Smooth muscle cell (in vitro differentiated cells): Measurements from ENCODE around the gene LRRC39. TPM values are rescaled to one million over a fixed set of nuclear protein-coding genes. Genes with fewer than 3 reads are reported as not detected.

ENCODE experiments used
- DNase-seq: peaks from one replicate; lab custom pipeline; 2025; ENCODE audit not compliant: unreplicated experiment; lab: John Stamatoyannopoulos, UW
- H2AFZ ChIP-seq: fragments of 200-600 bp; sonication (generic); 2 replicates; pipeline ENCODE4 v1.6.0; 2016; ENCODE audit warnings: antibody characterized with exemption, low read depth, mild to moderate bottlenecking
- H3F3A ChIP-seq: fragments of 200-600 bp; sonication (generic); 2 replicates; pipeline ENCODE4 v1.6.0; 2017; ENCODE audit warnings: antibody characterized with exemption, low read depth
- H3K27ac ChIP-seq: fragments of 200-600 bp; sonication (generic); 2 replicates; pipeline ENCODE4 v1.5.1; 2016; ENCODE audit warnings: low read depth, mild to moderate bottlenecking
- H3K27me3 ChIP-seq: fragments of 200-600 bp; sonication (generic); 2 replicates; pipeline ENCODE4 v1.6.1; 2016; ENCODE audit warnings: low read depth, mild to moderate bottlenecking
- H3K36me3 ChIP-seq: fragments of 200-600 bp; sonication (generic); 2 replicates; pipeline ENCODE4 v1.5.1; 2016; ENCODE audit warnings: low read depth
- H3K4me1 ChIP-seq: fragments of 200-600 bp; sonication (generic); 2 replicates; pipeline ENCODE4 v1.5.1; 2016; ENCODE audit warnings: low read depth
- H3K4me2 ChIP-seq: fragments of 200-600 bp; sonication (generic); 2 replicates; pipeline ENCODE4 v1.6.0; 2016; ENCODE audit warnings: mild to moderate bottlenecking
- H3K4me3 ChIP-seq: fragments of 200-600 bp; sonication (generic); 2 replicates; pipeline ENCODE4 v1.5.1; 2016; ENCODE audit warnings: mild to moderate bottlenecking
- H3K79me2 ChIP-seq: fragments of 200-600 bp; sonication (generic); 2 replicates; pipeline ENCODE4 v1.6.0; 2016; ENCODE audit warnings: low read depth, mild to moderate bottlenecking
- H3K9ac ChIP-seq: fragments of 200-600 bp; sonication (generic); 2 replicates; pipeline ENCODE4 v1.6.0; 2016; ENCODE audit warnings: low read depth
- H3K9me3 ChIP-seq: fragments of 200-600 bp; sonication (generic); replicated peaks from 2 replicates; pipeline ENCODE4 v1.5.1; 2016; ENCODE audit warnings: low read depth
- H4K20me1 ChIP-seq: fragments of 200-600 bp; sonication (generic); 2 replicates; pipeline ENCODE4 v1.6.0; 2016; ENCODE audit warnings: low read depth
- CTCF ChIP-seq: fragments of 200-600 bp; sonication (generic); IDR thresholded peaks from 2 replicates; pipeline ENCODE4 v1.5.1; 2017; ENCODE audit warnings: borderline replicate concordance, mild to moderate bottlenecking, antibody characterized with exemption; ENCODE audit not compliant: insufficient read depth, poor library complexity, severe bottlenecking
- WGBS: methylation state at CpG from one replicate; pipeline ENCODE4 v1.1.7; 2016; ENCODE audit warnings: low lambda C conversion rate; 5-methylcytosine and 5-hydroxymethylcytosine counted together
- polyA plus RNA-seq: library from polyadenylated mRNA; unstranded; fragments of >200 nt; fragmentation: Nextera tagmentation; extraction: Ambion mirVana; gene quantifications from 2 replicates; pipeline ENCODE4 v1.2.1, GENCODE V29; 2016
- total RNA-seq: library from RNA; depleted of rRNA; stranded (reverse); fragments of >200 nt; gene quantifications from 2 replicates; pipeline ENCODE4 v1.2.3, GENCODE V29; 2014

The LRRC39 gene
- total RNA-seq (0.09 and 0.13 TPM in 2 replicates), polyA plus RNA-seq (0.34 TPM in 1 of 2 replicates, not detected in the other)

GRCh38 chr1:100178091-100178490, at the start of gene LRRC39:
Gene LRRC39 (minus strand): TSS chr1:100178256. CDS start chr1:100168516, 9,740 bp downstream.
- H4K20me1 ChIP-seq = no peaks in the 10 kb centered on the region
- H3K9ac ChIP-seq = no peak within 1 kb of the TSS
- no peaks in the 10 kb centered on the region for H3K4me1 ChIP-seq
- DNase-seq = no peak
- H3K79me2 ChIP-seq = no peaks in the 10 kb centered on the region
- no peak within 1 kb of the TSS for H2AFZ ChIP-seq
- no peak within 1 kb of the TSS for H3K27ac ChIP-seq
- no peak within 1 kb of the TSS for H3K4me3 ChIP-seq
- H3K36me3 ChIP-seq = no peaks in the 10 kb centered on the region
- H3K9me3 ChIP-seq = no peaks in the 10 kb centered on the region
- H3K4me2 ChIP-seq = no peak within 1 kb of the TSS
- H3K27me3 ChIP-seq = no peaks in the 10 kb centered on the region
- no peaks in the 10 kb centered on the region for H3F3A ChIP-seq
- TF ChIP-seq CTCF = no peak
- 76% methylated on average over 5 of the region's 5 CpGs for WGBS

- no peak overlapping the region for H3K9ac ChIP-seq
- no peaks in the 10 kb centered on the region for H3F3A ChIP-seq
- no peaks in the 10 kb centered on the region for H3K27me3 ChIP-seq
- no peaks in the 10 kb centered on the region for H3K79me2 ChIP-seq
- H3K4me3 ChIP-seq = no peak overlapping the region
- TF ChIP-seq CTCF = no peak
- H3K27ac ChIP-seq = no peak overlapping the region
- no peaks in the 10 kb centered on the region for H3K4me1 ChIP-seq
- no peaks in the 10 kb centered on the region for H3K9me3 ChIP-seq
- H4K20me1 ChIP-seq = no peaks in the 10 kb centered on the region
- no peak overlapping the region for H3K4me2 ChIP-seq
- H3K36me3 ChIP-seq = peaks cover 7% of the 10 kb centered on the region
- H2AFZ ChIP-seq = no peak overlapping the region
- no peak for DNase-seq
Measured at GRCh38 chr1:100222428-100222827, 44.4 kb upstream of the LRRC39 start.

- Histone ChIP-seq H3K79me2 (no peaks in the 10 kb centered on the region), H3K4me3 (no peak overlapping the region), H3K4me1 (no peaks in the 10 kb centered on the region), H4K20me1 (no peaks in the 10 kb centered on the region), H3K9ac (no peak overlapping the region), H3K36me3 (peaks cover 18% of the 10 kb centered on the region), H2AFZ (no peak overlapping the region), H3K27ac (no peak overlapping the region), H3F3A (no peaks in the 10 kb centered on the region), H3K4me2 (no peak overlapping the region), H3K27me3 (no peaks in the 10 kb centered on the region), H3K9me3 (no peaks in the 10 kb centered on the region)
- 98% methylated on average over 2 of the region's 2 CpGs for WGBS
- DNase-seq = no peak
- TF ChIP-seq CTCF = no peak
Measured at GRCh38 chr1:100219883-100220282, 41.8 kb upstream of the LRRC39 start.

- no peak overlapping the region for H3K4me3 ChIP-seq
- DNase-seq = no peak
- H3K4me1 ChIP-seq = no peaks in the 10 kb centered on the region
- H3K79me2 ChIP-seq = no peaks in the 10 kb centered on the region
- no peak overlapping the region for H2AFZ ChIP-seq
- no peak overlapping the region for H3K4me2 ChIP-seq
- H3K36me3 ChIP-seq = peaks cover 22% of the 10 kb centered on the region
- TF ChIP-seq CTCF = no peak
- H3K27me3 ChIP-seq = no peaks in the 10 kb centered on the region
- no peaks in the 10 kb centered on the region for H4K20me1 ChIP-seq
- H3K27ac ChIP-seq = no peak overlapping the region
- no peaks in the 10 kb centered on the region for H3K9me3 ChIP-seq
- H3K9ac ChIP-seq = no peak overlapping the region
- WGBS = 90% methylated on average over 6 of the region's 6 CpGs
- no peaks in the 10 kb centered on the region for H3F3A ChIP-seq
Measured at GRCh38 chr1:100219457-100219856, 41.4 kb upstream of the LRRC39 start.
